SK-N-SH treated with all-trans-retinoic acid at 6 μM for 48 hours (cell line): ENCODE results near the gene MYT1.

ENCODE experiments used
- ATAC-seq: fragments of 200-7000 bp; cut with Tn5 transposase; 3 replicates; pipeline ENCODE4 v1.9.1; 2020; ENCODE audit warnings: mild to moderate bottlenecking, moderate library complexity
- ARNTL ChIP-seq: fragments of 450-650 bp; formaldehyde crosslinking; IDR thresholded peaks from 2 replicates; pipeline ENCODE4 v1.5.0; 2020; ENCODE audit warnings: low read depth, mild to moderate bottlenecking, moderate library complexity, borderline replicate concordance
- BACH2 ChIP-seq: fragments of 250-450 bp; sonication (Bioruptor Pico); IDR thresholded peaks from 2 replicates; pipeline ENCODE4 v1.9.0; 2021; ENCODE audit warnings: mild to moderate bottlenecking, borderline replicate concordance
- CREB5 ChIP-seq: fragments of 250-450 bp; sonication (Bioruptor Pico); IDR thresholded peaks from 2 replicates; pipeline ENCODE4 v1.5.1; 2020; ENCODE audit warnings: low read depth, mild to moderate bottlenecking, moderate library complexity
- CSDC2 ChIP-seq: fragments of 250-450 bp; sonication (Bioruptor Pico); IDR thresholded peaks from 2 replicates; pipeline ENCODE4 v1.5.0; 2020; ENCODE audit warnings: mild to moderate bottlenecking, moderate library complexity
- CSRNP3 ChIP-seq: fragments of 250-450 bp; sonication (Bioruptor Pico); IDR thresholded peaks from 2 replicates; pipeline ENCODE4 v1.5.1; 2021; ENCODE audit warnings: mild to moderate bottlenecking, moderate library complexity
- GLIS3 ChIP-seq: fragments of 250-450 bp; sonication (Bioruptor Pico); IDR thresholded peaks from 2 replicates; pipeline ENCODE4 v1.5.0; 2020; ENCODE audit warnings: mild to moderate bottlenecking, moderate library complexity
- PPARA ChIP-seq: fragments of 250-450 bp; sonication (Bioruptor Pico); IDR thresholded peaks from 2 replicates; pipeline ENCODE4 v1.5.0; 2020; ENCODE audit warnings: mild to moderate bottlenecking, borderline replicate concordance
- RARB ChIP-seq: fragments of 250-450 bp; sonication (Bioruptor Pico); IDR thresholded peaks from 2 replicates; pipeline ENCODE4 v1.8.0; 2021; ENCODE audit warnings: mild to moderate bottlenecking, moderate library complexity
- SNAI2 ChIP-seq: fragments of 250-450 bp; sonication (Bioruptor Pico); IDR thresholded peaks from 2 replicates; pipeline ENCODE4 v1.5.0; 2020; ENCODE audit warnings: mild to moderate bottlenecking, moderate library complexity
- TCF4 ChIP-seq: fragments of 250-450 bp; sonication (Bioruptor Pico); IDR thresholded peaks from 2 replicates; pipeline ENCODE4 v1.8.0; 2021; ENCODE audit warnings: mild to moderate bottlenecking, moderate library complexity, borderline replicate concordance
- TOX ChIP-seq: fragments of 250-450 bp; sonication (Bioruptor Pico); IDR thresholded peaks from 2 replicates; pipeline ENCODE4 v1.8.0; 2021; ENCODE audit warnings: mild to moderate bottlenecking, moderate library complexity, borderline replicate concordance
- ZC3H10 ChIP-seq: fragments of 250-450 bp; sonication (Bioruptor Pico); IDR thresholded peaks from 2 replicates; pipeline ENCODE4 v1.5.1; 2021; ENCODE audit warnings: mild to moderate bottlenecking, moderate library complexity
- ZFP3 ChIP-seq: fragments of 250-450 bp; sonication (Bioruptor Pico); IDR thresholded peaks from 2 replicates; pipeline ENCODE4 v1.5.0; 2020; ENCODE audit warnings: mild to moderate bottlenecking, moderate library complexity
- ZFP30 ChIP-seq: fragments of 450-650 bp; formaldehyde crosslinking; IDR thresholded peaks from 2 replicates; pipeline ENCODE4 v1.5.0; 2022; ENCODE audit warnings: mild to moderate bottlenecking, moderate library complexity
- ZNF565 ChIP-seq: fragments of 450-650 bp; formaldehyde crosslinking; conservative IDR thresholded peaks from 2 replicates; pipeline ENCODE4 v1.5.0; 2020; ENCODE audit warnings: low read depth, mild to moderate bottlenecking, moderate library complexity
- ZNF70 ChIP-seq: fragments of 450-650 bp; formaldehyde crosslinking; IDR thresholded peaks from 2 replicates; pipeline ENCODE4 v1.5.0; 2020; ENCODE audit warnings: mild to moderate bottlenecking, moderate library complexity
- ZNF8 ChIP-seq: fragments of 450-650 bp; formaldehyde crosslinking; IDR thresholded peaks from 2 replicates; pipeline ENCODE4 v1.5.0; 2020; ENCODE audit warnings: mild to moderate bottlenecking, moderate library complexity
- TF ChIP-seq, protein P1 (sequence below): fragments of 250-450 bp; sonication (Bioruptor Pico); IDR thresholded peaks from 2 replicates; pipeline ENCODE4 v1.8.0; 2020; ENCODE audit warnings: mild to moderate bottlenecking, moderate library complexity, borderline replicate concordance
- TF ChIP-seq, protein P2 (sequence below): fragments of 250-450 bp; sonication (Bioruptor Pico); IDR thresholded peaks from 2 replicates; pipeline ENCODE4 v1.8.0; 2021; ENCODE audit warnings: low read depth, mild to moderate bottlenecking, moderate library complexity, borderline replicate concordance

MYT1 gene

DNA sequence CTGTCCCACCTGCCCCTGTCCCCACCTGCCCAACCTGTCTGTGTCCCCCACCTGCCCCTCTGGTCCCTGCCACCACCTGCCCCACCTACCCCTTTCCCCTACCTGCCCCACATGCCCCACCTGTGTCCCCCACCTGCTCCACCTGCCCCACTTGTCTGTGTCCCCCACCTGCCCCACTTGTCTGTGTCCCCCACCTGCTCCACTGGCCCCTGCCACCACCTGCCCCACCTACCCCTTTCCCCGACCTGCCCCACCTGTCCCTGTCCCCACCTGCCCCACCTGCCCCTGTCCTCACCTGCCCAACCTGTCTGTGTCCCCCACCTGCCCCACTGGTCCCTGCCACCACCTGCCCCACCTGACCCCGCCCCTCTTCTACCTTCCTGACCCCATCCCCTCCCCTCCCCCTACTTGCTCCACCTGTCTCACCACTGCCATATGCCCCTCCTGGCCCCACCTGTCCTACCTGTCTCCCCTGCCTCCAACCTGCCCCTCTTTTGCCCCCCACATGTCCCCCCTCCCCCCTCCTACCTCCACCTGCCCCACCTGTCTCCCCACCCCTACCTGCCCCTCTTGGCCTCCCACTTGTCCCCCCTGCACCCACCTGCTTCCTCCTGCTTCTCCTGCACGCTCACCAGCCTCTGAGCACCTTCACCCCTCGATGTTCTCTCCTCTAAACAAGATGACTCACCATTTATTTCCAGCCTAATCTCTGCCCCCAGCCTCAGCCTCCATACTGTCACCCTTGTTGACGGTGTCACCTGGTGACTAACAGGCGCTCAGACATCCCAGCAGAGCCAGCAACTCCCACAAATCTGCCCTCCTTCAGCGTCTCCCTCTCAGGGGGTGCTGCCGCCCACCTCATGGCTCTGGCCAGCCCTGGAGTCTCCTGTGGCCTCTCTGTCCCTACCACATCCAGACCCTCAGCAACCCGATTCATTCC is 5.6 kb upstream of the MYT1 start:
- TF ChIP-seq CSDC2 (no peak), SNAI2 (CRISPR knock-in tag) (no peak), TCF4 (CRISPR knock-in tag) (no peak), ZC3H10 (CRISPR knock-in tag) (no peak), TOX (no peak), ZNF70 (CRISPR knock-in tag) (no peak), RARB (no peak)
- TF ChIP-seq, protein P1, sequence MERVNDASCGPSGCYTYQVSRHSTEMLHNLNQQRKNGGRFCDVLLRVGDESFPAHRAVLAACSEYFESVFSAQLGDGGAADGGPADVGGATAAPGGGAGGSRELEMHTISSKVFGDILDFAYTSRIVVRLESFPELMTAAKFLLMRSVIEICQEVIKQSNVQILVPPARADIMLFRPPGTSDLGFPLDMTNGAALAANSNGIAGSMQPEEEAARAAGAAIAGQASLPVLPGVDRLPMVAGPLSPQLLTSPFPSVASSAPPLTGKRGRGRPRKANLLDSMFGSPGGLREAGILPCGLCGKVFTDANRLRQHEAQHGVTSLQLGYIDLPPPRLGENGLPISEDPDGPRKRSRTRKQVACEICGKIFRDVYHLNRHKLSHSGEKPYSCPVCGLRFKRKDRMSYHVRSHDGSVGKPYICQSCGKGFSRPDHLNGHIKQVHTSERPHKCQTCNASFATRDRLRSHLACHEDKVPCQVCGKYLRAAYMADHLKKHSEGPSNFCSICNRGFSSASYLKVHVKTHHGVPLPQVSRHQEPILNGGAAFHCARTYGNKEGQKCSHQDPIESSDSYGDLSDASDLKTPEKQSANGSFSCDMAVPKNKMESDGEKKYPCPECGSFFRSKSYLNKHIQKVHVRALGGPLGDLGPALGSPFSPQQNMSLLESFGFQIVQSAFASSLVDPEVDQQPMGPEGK (CRISPR knock-in tag) = no peak
- TF ChIP-seq, all 23 proteins: peak for 0
- ATAC-seq = no peak

DNA sequence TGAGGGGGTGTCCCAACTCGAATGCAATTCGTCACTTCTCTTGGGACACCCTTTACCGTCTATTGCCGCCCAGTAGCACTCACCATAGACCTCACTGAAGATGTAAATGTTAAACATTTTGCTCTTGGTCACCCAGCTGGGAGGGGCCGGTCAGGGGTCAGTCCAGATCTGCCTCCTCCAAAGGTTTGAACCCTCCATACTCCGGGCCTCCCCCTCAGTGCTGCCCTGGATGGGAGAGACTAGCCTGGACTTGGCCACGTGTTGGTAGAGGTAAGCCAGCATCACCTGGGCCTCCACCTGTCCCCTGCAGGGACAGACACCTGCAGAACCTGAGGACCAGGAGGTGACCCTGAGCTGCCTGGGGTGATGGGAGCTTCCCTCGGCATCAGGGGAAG is 5.0 kb upstream of the MYT1 start:
- TF ChIP-seq ZNF8 (CRISPR knock-in tag) = no peak
- ATAC-seq = no peak

DNA sequence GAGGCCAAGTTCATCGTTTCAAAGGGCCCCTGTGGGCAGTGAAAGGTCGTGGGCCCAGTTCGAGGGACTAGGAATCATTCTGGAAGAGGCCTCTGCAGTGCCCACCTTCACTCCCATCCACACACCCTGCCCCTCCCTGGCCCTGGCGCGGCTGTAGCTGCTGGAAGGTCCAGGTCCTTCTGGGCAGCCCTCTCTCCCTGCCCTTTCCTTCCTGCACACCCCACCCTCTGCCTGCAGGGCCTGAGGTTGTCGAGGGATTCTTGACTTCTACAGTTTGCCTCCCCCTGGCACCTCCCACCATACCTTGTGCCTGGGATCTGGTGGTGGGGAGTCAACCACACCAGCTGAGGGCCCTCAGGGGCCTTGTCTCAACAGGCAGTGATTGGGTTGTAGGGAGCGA is 4.5 kb upstream of the MYT1 start:
- no peak for ATAC-seq
- TF ChIP-seq TCF4 (CRISPR knock-in tag) = no peak
- no peak for TF ChIP-seq TOX
- no peak for TF ChIP-seq CSRNP3 (CRISPR knock-in tag)
- no peak for TF ChIP-seq CSDC2
- no peak for TF ChIP-seq ZNF565 (CRISPR knock-in tag)
- no peak for TF ChIP-seq ZFP30 (CRISPR knock-in tag)
- TF ChIP-seq, protein P1 (CRISPR knock-in tag) = no peak
- no peak for TF ChIP-seq ARNTL
- TF ChIP-seq RARB = no peak
- no peak for TF ChIP-seq ZFP3
- TF ChIP-seq GLIS3 (CRISPR knock-in tag) = no peak
- TF ChIP-seq, all 23 proteins: peak for 0

DNA sequence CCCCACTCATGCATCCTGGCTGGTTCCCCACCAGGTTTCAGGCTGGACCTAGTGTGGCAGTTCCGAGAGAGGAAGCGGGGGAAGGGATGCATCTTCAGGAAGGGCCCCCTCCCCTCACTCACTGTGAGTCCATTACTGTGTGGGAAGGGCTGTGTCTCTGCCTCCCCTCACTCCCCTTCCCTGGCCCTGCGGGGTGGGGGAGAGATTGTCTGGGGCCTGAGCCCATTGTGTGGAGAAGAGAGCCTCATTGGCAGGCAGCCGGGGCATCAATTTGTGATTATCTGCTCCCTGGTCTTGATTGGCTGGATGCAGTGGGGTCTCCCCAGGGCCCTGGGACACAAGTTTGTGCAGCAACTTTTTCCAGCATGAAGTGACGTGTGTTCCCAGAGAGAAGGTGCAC is 4.1 kb upstream of the MYT1 start:
- TF ChIP-seq CSRNP3 (CRISPR knock-in tag) (no peak), ZNF8 (CRISPR knock-in tag) (no peak), BACH2 (CRISPR knock-in tag) (no peak), ZNF70 (CRISPR knock-in tag) (no peak), ZFP3 (no peak), CREB5 (CRISPR knock-in tag) (no peak), PPARA (CRISPR knock-in tag) (no peak)
- TF ChIP-seq, protein P1 (CRISPR knock-in tag) = no peak
- TF ChIP-seq, protein P2, sequence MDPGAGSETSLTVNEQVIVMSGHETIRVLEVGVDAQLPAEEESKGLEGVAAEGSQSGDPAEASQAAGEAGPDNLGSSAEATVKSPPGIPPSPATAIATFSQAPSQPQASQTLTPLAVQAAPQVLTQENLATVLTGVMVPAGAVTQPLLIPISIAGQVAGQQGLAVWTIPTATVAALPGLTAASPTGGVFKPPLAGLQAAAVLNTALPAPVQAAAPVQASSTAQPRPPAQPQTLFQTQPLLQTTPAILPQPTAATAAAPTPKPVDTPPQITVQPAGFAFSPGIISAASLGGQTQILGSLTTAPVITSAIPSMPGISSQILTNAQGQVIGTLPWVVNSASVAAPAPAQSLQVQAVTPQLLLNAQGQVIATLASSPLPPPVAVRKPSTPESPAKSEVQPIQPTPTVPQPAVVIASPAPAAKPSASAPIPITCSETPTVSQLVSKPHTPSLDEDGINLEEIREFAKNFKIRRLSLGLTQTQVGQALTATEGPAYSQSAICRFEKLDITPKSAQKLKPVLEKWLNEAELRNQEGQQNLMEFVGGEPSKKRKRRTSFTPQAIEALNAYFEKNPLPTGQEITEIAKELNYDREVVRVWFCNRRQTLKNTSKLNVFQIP (CRISPR knock-in tag) = no peak
- ATAC-seq = no peak
